ENCODE measurements around the gene CT45A1. TPM values are rescaled to one million over a fixed set of nuclear protein-coding genes. Genes with fewer than 3 reads are reported as not detected.
"Not testable (repeated sequence)": the region's sequence is repeated elsewhere in the genome, so short reads cannot be mapped to it uniquely, and the experiment has no call there.

CT45A1 gene
- total RNA-seq, 4 donors from 2014 or later, result not detected

GRCh38 chrX:135741192-135741715 is 27.8 kb downstream of the CT45A1 start:
- H3K4me1 ChIP-seq, result no peaks in the 10 kb centered on the region
- TF ChIP-seq POLR2AphosphoS5 (IDR thresholded peaks at IDR 0.05), result no peak
- no peak for TF ChIP-seq CTCF (IDR thresholded peaks at IDR 0.05)
- no peak for TF ChIP-seq EP300 (IDR thresholded peaks at IDR 0.05)
- TF ChIP-seq POLR2A (IDR thresholded peaks at IDR 0.05), result no peak
- H3K9me3 ChIP-seq, result no peaks in the 10 kb centered on the region
- DNase-seq (ENCODE audit: low spot score in 2 of 2), result no peak
- 91% methylated on average over 8 of the region's 23 CpGs for WGBS
- H3K4me3 ChIP-seq, result no peak overlapping the region
- no peak overlapping the region for H3K27ac ChIP-seq
- no peaks in the 10 kb centered on the region for H3K27me3 ChIP-seq
- no peaks in the 10 kb centered on the region for H3K36me3 ChIP-seq

GRCh38 chrX:135744739-135745138 is 31.3 kb downstream of the CT45A1 start:
- WGBS, result 93% methylated on average over 4 of the region's 4 CpGs
- not testable (repeated sequence) for H3K27ac ChIP-seq; H3K4me1 ChIP-seq; H3K9me3 ChIP-seq; H3K4me3 ChIP-seq; H3K36me3 ChIP-seq; DNase-seq (ENCODE audit: low spot score in 2 of 2); H3K27me3 ChIP-seq

- not testable (repeated sequence) for DNase-seq (ENCODE audit: low spot score in 2 of 2)
- no CpG with 5 or more reads among the region's 17 CpGs for WGBS
Measured at GRCh38 chrX:135768091-135768490, 54.7 kb downstream of the CT45A1 start, which contains the start of gene CT45A3. Gene CT45A3, minus strand, starts transcription at chrX:135768191. Its CDS starts 3,747 bp downstream, at chrX:135764444.

More at GRCh38 chrX:135768091-135768490, 54.7 kb downstream of the CT45A1 start, which contains the start of gene CT45A3:
- H3K36me3 ChIP-seq, H3K9me3 ChIP-seq, H3K4me3 ChIP-seq, H3K27ac ChIP-seq, H3K4me1 ChIP-seq, H3K27me3 ChIP-seq: not testable (repeated sequence)

Other genes with a start within 250 kb of the CT45A1 start
- gene INTS6L, start 193.0 kb upstream of the CT45A1 start, total RNA-seq, result 10 to 100 TPM in 2 of 4 donors, 1 to 10 TPM in 2; 9.2 to 28.8 (median 12.6) TPM
- gene CT45A3, start 54.6 kb downstream of the CT45A1 start, total RNA-seq, result not detected
- gene CT45A5, start 71.9 kb downstream of the CT45A1 start, total RNA-seq, result not detected
- not detected for gene CT45A6, start 89.1 kb downstream of the CT45A1 start, total RNA-seq
- not detected for gene CT45A2, start 106.4 kb downstream of the CT45A1 start, total RNA-seq
- not detected for gene CT45A7, start 123.6 kb downstream of the CT45A1 start, total RNA-seq
- gene CT45A8, start 140.9 kb downstream of the CT45A1 start, total RNA-seq, result not detected
- not detected for gene CT45A9, start 158.2 kb downstream of the CT45A1 start, total RNA-seq
- gene CT45A10, start 179.8 kb downstream of the CT45A1 start, total RNA-seq, result not detected
- not detected for gene SAGE1, start 180.1 kb downstream of the CT45A1 start, total RNA-seq

Measured in suprapubic skin (tissue), 4 donors.